ENCODE measurements around the gene ABR. TPM values are rescaled to one million over a fixed set of nuclear protein-coding genes. Genes with fewer than 3 reads are reported as not detected.
A peak's percentile ranks its signal among the peaks of the same experiment; 100 is the strongest.
"Not testable (repeated sequence)": the region's sequence is repeated elsewhere in the genome, so short reads cannot be mapped to it uniquely, and the experiment has no call there.

Gene ABR
- total and polyA plus RNA-seq, 4 donors, result 2.7 to 12.9 (median 6.8) TPM

- peaks cover 0 to 3% (median 0%) of the 10 kb centered on the region in 4 donors for H3K27me3 ChIP-seq (ENCODE audit: control insufficient read depth in 4 of 4, insufficient read depth in 4 of 4, low read length in 3 of 4)
- no peak overlapping the region for H3K4me3 ChIP-seq (ENCODE audit: low read depth in 1 of 3, low read length in 3 of 3)
- H3K36me3 ChIP-seq (ENCODE audit: control insufficient read depth in 4 of 4, insufficient read depth in 3 of 4, low read depth in 1 of 4, low read length in 3 of 4), result no peaks in the 10 kb centered on the region
- H3K27ac ChIP-seq (ENCODE audit: low read depth in 1 of 2, low read length in 2 of 2), result no peak overlapping the region
- WGBS, result 78% methylated on average over 8 of the region's 8 CpGs
- no peak for DNase-seq (ENCODE audit: low spot score)
- H3K9me3 ChIP-seq (ENCODE audit: control insufficient read depth in 4 of 4, low read length in 3 of 4), result no peaks in the 10 kb centered on the region
- peaks cover 0 to 14% (median 7%) of the 10 kb centered on the region in 4 donors for H3K4me1 ChIP-seq (ENCODE audit: control insufficient read depth in 4 of 4, insufficient read depth in 4 of 4, low read length in 3 of 4)
- TF ChIP-seq EGR1 (IDR thresholded peaks at IDR 0.05; ENCODE audit: low read depth in 2 of 2), result no peak
- TF ChIP-seq NR2F2 (IDR thresholded peaks at IDR 0.05), result peak; percentile 70
- H3K9ac ChIP-seq (ENCODE audit: low read depth in 1 of 2, low read length in 2 of 2), result no peak overlapping the region
Measured at GRCh38 chr17:1104222-1104621, 75.6 kb downstream of the ABR start.

DNA sequence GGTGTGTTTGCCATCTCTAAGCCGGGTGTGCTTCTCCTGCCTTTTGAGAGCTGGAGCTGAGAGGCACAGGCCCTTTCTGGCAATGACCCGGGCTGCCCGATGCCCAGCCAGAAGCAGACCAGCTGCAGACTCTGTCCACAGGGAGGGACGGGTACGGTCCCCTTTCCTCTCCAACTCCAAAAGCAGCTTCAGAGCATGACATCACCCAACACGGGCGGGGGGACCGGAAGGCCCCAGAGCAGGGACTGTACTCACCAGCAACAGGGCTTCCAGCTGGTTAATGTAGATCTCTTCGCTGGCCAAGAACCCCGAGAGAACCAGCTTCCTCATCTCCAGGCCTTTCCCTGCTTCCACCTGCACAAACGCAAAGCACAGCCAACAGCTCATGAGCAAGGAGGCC lies 79.4 kb downstream of the ABR start:
- no peak for TF ChIP-seq RAD21 (IDR thresholded peaks at IDR 0.05)
- TF ChIP-seq GABPA (IDR thresholded peaks at IDR 0.05 in 1 of 2, conservative IDR thresholded peaks at IDR 0.05 in 1 of 2), result no peak
- TF ChIP-seq YY1 (IDR thresholded peaks at IDR 0.05), result no peak
- TF ChIP-seq JUND (IDR thresholded peaks at IDR 0.05), result no peak
- Histone ChIP-seq H3K9me3 (ENCODE audit: control insufficient read depth in 4 of 4, low read length in 3 of 4) (no peaks in the 10 kb centered on the region), H3K36me3 (ENCODE audit: control insufficient read depth in 4 of 4, insufficient read depth in 3 of 4, low read depth in 1 of 4, low read length in 3 of 4) (no peaks in the 10 kb centered on the region), H3K27me3 (ENCODE audit: control insufficient read depth in 4 of 4, insufficient read depth in 4 of 4, low read length in 3 of 4) (no peaks in the 10 kb centered on the region), H3K9ac (ENCODE audit: low read depth in 1 of 2, low read length in 2 of 2) (no peak overlapping the region), H3K4me1 (ENCODE audit: control insufficient read depth in 4 of 4, insufficient read depth in 4 of 4, low read length in 3 of 4) (no peaks in the 10 kb centered on the region), H3K4me3 (ENCODE audit: low read depth in 1 of 3, low read length in 3 of 3) (no peak overlapping the region), H3K27ac (ENCODE audit: low read depth in 1 of 2, low read length in 2 of 2) (no peak overlapping the region)
- no peak for DNase-seq (ENCODE audit: low spot score)
- WGBS, result 88% methylated on average over 11 of the region's 11 CpGs

DNA sequence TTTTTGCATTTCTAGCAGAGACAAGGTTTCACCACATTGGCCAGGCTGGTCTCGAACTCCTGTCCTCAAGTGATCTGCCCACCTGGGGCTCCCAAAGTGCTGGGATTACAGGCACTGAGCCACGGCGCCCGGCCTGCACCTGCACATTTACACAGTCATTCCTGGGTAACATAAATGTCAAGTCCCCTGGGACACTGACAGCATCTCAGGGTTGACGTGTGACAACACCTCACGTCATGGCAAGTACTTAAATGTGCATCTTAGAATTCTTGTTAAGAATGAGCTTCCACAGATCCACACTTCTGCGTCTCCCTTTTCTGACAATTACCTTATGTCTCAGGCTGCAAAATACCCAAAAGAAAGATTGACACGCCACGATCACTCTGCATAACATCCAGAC lies 80.5 kb downstream of the ABR start:
- no peaks in the 10 kb centered on the region for H3K4me1 ChIP-seq (ENCODE audit: control insufficient read depth in 4 of 4, insufficient read depth in 4 of 4, low read length in 3 of 4)

DNA sequence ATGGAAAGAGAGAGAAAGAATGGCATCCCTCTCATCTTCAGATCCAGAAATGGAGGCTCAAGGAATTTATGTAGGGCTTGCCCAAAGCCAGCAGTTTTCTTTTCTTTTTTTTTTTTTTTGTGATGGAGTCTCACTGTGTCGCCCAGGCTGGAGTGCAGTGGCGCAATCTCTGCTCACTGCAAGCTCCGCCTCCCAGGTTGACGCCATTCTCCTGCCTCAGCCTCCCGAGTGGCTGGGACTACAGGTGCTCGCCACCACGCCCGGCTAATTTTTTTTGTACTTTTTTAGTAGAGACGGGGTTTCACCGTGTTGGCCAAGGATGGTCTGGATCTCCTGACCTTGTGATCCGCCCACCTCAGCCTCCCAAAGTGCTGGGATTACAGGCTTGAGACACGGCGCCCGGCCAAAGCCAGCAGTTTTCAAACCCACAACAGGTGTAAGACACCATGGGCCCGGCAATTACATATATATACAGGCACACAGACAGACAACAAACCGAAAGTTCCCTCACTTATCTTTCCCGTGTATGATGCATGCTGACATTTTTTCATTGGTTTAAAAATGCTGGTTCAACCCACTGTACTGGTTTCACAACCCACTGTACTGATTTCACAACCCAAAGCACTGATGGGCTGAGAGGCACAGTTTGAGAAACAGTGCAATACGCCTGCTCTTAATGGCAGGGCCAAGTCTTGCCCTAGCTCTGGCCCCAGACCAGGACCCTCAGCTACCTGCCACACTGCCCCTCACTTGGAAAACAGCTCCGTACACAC lies 81.6 kb downstream of the ABR start:
- 72% methylated on average over 19 of the region's 19 CpGs for WGBS
- DNase-seq (ENCODE audit: low spot score); H3K9ac ChIP-seq (ENCODE audit: low read depth in 1 of 2, low read length in 2 of 2); H3K4me3 ChIP-seq (ENCODE audit: low read depth in 1 of 3, low read length in 3 of 3); H3K4me1 ChIP-seq (ENCODE audit: control insufficient read depth in 4 of 4, insufficient read depth in 4 of 4, low read length in 3 of 4); H3K27me3 ChIP-seq (ENCODE audit: control insufficient read depth in 4 of 4, insufficient read depth in 4 of 4, low read length in 3 of 4); H3K9me3 ChIP-seq (ENCODE audit: control insufficient read depth in 4 of 4, low read length in 3 of 4); H3K36me3 ChIP-seq (ENCODE audit: control insufficient read depth in 4 of 4, insufficient read depth in 3 of 4, low read depth in 1 of 4, low read length in 3 of 4): not testable (repeated sequence)
- H3K27ac ChIP-seq (ENCODE audit: low read depth in 1 of 2, low read length in 2 of 2), result peak overlapping the region in 1 of 2 donors; percentile 18

More for the DNA sequence above, 80.5 kb downstream of the ABR start:
- no peak overlapping the region for H3K9ac ChIP-seq (ENCODE audit: low read depth in 1 of 2, low read length in 2 of 2)
- H3K27ac ChIP-seq (ENCODE audit: low read depth in 1 of 2, low read length in 2 of 2), result no peak overlapping the region
- TF ChIP-seq SP1 (IDR thresholded peaks at IDR 0.05), result no peak
- TF ChIP-seq YY1 (IDR thresholded peaks at IDR 0.05), result no peak
- TF ChIP-seq, protein P1, sequence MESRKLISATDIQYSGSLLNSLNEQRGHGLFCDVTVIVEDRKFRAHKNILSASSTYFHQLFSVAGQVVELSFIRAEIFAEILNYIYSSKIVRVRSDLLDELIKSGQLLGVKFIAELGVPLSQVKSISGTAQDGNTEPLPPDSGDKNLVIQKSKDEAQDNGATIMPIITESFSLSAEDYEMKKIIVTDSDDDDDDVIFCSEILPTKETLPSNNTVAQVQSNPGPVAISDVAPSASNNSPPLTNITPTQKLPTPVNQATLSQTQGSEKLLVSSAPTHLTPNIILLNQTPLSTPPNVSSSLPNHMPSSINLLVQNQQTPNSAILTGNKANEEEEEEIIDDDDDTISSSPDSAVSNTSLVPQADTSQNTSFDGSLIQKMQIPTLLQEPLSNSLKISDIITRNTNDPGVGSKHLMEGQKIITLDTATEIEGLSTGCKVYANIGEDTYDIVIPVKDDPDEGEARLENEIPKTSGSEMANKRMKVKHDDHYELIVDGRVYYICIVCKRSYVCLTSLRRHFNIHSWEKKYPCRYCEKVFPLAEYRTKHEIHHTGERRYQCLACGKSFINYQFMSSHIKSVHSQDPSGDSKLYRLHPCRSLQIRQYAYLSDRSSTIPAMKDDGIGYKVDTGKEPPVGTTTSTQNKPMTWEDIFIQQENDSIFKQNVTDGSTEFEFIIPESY (IDR thresholded peaks at IDR 0.05), result no peak
- no peak for TF ChIP-seq GABPA (IDR thresholded peaks at IDR 0.05 in 1 of 2, conservative IDR thresholded peaks at IDR 0.05 in 1 of 2)
- TF ChIP-seq, protein P2, sequence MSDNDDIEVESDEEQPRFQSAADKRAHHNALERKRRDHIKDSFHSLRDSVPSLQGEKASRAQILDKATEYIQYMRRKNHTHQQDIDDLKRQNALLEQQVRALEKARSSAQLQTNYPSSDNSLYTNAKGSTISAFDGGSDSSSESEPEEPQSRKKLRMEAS (IDR thresholded peaks at IDR 0.05), result no peak
- no peak for TF ChIP-seq HNF4G (IDR thresholded peaks at IDR 0.05)
- no peak for TF ChIP-seq JUND (IDR thresholded peaks at IDR 0.05)
- TF ChIP-seq TAF1 (conservative IDR thresholded peaks at IDR 0.05), result no peak
- TF ChIP-seq RAD21 (IDR thresholded peaks at IDR 0.05), result no peak
- TF ChIP-seq, protein P3, sequence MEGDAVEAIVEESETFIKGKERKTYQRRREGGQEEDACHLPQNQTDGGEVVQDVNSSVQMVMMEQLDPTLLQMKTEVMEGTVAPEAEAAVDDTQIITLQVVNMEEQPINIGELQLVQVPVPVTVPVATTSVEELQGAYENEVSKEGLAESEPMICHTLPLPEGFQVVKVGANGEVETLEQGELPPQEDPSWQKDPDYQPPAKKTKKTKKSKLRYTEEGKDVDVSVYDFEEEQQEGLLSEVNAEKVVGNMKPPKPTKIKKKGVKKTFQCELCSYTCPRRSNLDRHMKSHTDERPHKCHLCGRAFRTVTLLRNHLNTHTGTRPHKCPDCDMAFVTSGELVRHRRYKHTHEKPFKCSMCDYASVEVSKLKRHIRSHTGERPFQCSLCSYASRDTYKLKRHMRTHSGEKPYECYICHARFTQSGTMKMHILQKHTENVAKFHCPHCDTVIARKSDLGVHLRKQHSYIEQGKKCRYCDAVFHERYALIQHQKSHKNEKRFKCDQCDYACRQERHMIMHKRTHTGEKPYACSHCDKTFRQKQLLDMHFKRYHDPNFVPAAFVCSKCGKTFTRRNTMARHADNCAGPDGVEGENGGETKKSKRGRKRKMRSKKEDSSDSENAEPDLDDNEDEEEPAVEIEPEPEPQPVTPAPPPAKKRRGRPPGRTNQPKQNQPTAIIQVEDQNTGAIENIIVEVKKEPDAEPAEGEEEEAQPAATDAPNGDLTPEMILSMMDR (IDR thresholded peaks at IDR 0.05; ENCODE audit: low read depth, low read length, missing input control), result no peak
- H3K4me3 ChIP-seq (ENCODE audit: low read depth in 1 of 3, low read length in 3 of 3), result no peak overlapping the region
- no peaks in the 10 kb centered on the region for H3K9me3 ChIP-seq (ENCODE audit: control insufficient read depth in 4 of 4, low read length in 3 of 4)
- H3K27me3 ChIP-seq (ENCODE audit: control insufficient read depth in 4 of 4, insufficient read depth in 4 of 4, low read length in 3 of 4), result no peaks in the 10 kb centered on the region
- no peak for DNase-seq (ENCODE audit: low spot score)
- no peaks in the 10 kb centered on the region for H3K36me3 ChIP-seq (ENCODE audit: control insufficient read depth in 4 of 4, insufficient read depth in 3 of 4, low read depth in 1 of 4, low read length in 3 of 4)
- 94% methylated on average over 9 of the region's 9 CpGs for WGBS

Measured in liver (tissue), 9 donors.